ENCODE data around the gene RNH1.

GRCh38 chr11:465896-466530, 41.0 kb downstream of the RNH1 start:
- TF ChIP-seq POLR2A (IDR thresholded peaks at IDR 0.05) (no peak), CTCF (IDR thresholded peaks at IDR 0.05) (no peak), POLR2AphosphoS5 (IDR thresholded peaks at IDR 0.05) (no peak)
